ENCODE results near the gene FOXS1.
"Not testable (repeated sequence)": the region's sequence is repeated elsewhere in the genome, so short reads cannot be mapped to it uniquely, and the experiment has no call there.

FOXS1 gene

GRCh38 chr20:31831771-31832306, 13.6 kb downstream of the FOXS1 start:
- TF ChIP-seq CTCF (conservative IDR thresholded peaks at IDR 0.05; ENCODE audit: low read depth) = no peak
- H3K27ac ChIP-seq = no peak overlapping the region
- ChIA-PET CTCF (interaction anchor here (0.5 to 1.8 kb wide), 6 partner anchors 9 to 1078 kb away, joined by 4 to 12 read pairs (median 5); no protein-coding TSS in a partner anchor), POLR2A (ENCODE audit: low non-redundant PET) (no interaction called here)
- no peak for DNase-seq (ENCODE audit: low spot score)

DNA sequence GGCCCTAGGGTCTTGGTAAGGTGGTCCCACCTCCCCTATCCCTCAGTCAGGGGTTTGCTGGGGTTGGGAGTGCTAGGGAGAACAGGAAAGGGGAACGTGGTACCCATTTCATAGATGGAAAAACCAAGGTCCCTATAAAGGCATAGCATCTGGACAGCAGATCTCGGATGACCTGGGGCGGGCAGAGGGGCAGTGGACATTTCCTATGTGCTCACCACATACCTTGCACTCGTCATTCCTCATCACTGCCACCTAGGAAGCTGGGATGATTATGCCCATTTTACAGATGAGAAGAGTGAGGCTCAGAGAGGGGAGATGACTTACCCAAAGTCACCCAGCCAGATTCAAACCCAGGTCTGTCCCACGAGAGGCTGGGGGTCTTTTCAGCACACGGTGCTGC, 14.2 kb downstream of the FOXS1 start:
- no peak overlapping the region for H3K27ac ChIP-seq
- POLR2A ChIA-PET (ENCODE audit: low non-redundant PET) = no interaction called here
- no peak for TF ChIP-seq CTCF (conservative IDR thresholded peaks at IDR 0.05; ENCODE audit: low read depth)
- CTCF ChIA-PET = interaction anchor here (0.5 to 1.4 kb wide), 5 partner anchors 9 to 1078 kb away, joined by 3 to 7 read pairs (median 4); no protein-coding TSS in a partner anchor
- no peak for DNase-seq (ENCODE audit: low spot score)

- no peak overlapping the region for H3K27ac ChIP-seq
- ChIA-PET POLR2A (ENCODE audit: low non-redundant PET) (no interaction called here), CTCF (interaction anchor here (0.5 to 1.4 kb wide), 5 partner anchors 10 to 201 kb away, joined by 3 to 7 read pairs (median 4); no protein-coding TSS in a partner anchor)
- no peak for TF ChIP-seq CTCF (conservative IDR thresholded peaks at IDR 0.05; ENCODE audit: low read depth)
- no peak for DNase-seq (ENCODE audit: low spot score)
These were observed 14.9 kb downstream of the FOXS1 start for GRCh38 chr20:31830406-31830981.

DNA sequence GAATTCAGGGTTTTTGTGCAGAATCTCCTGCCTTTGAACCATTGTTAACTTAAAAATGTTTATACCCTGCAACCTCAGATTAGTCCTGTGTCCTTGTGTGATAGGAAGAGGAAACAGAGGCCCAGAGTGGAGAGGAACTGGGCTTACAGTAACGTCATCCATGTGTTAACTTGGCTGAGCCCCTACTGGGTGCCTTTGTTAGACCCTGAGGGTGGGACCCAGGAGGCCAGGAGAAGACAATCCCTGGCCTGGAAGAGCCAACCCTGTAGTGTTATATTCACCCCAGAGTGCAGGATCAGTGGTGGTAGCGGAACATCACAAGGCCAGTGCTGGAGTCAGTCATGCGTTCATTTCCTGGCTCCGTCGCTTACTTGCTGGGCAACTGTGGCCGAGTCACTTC, 15.7 kb downstream of the FOXS1 start:
- POLR2A ChIA-PET (ENCODE audit: low non-redundant PET) = no interaction called here
- CTCF ChIA-PET = interaction anchor here (0.9 to 1.2 kb wide), 2 partner anchors 17 to 201 kb away, joined by 4 read pairs; no protein-coding TSS in a partner anchor

GRCh38 chr20:31828016-31828415, 17.4 kb downstream of the FOXS1 start:
- POLR2A ChIA-PET (ENCODE audit: low non-redundant PET); DNase-seq (ENCODE audit: low spot score); H3K27ac ChIP-seq: not testable (repeated sequence)
- CTCF ChIA-PET = interaction anchor here (0.6 to 2.1 kb wide), 3 partner anchors 18 to 204 kb away, joined by 3 to 7 read pairs (median 3); no protein-coding TSS in a partner anchor

More for the DNA sequence above, 15.7 kb downstream of the FOXS1 start:
- no peak for DNase-seq (ENCODE audit: low spot score)
- TF ChIP-seq CTCF (conservative IDR thresholded peaks at IDR 0.05; ENCODE audit: low read depth) = no peak
- H3K27ac ChIP-seq = no peak overlapping the region

DNA sequence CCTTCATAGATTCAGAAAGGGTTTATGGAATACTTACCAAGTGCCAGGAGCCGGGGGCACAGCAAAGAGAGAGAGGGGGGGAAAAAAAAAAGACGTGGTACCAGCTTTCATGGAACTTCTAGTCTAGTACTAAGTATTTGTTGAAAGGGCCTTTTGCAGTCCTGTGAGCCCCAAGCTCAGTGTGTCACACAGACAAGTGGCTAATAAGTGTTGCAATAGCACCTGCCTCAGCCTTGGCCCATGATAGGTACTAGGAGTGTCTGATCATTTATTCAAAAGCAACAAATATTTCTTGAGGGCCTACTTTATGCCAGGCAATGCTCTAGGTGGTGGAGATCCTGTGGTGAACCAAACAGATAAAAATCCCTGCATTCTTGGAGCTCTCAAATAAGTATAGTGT, 18.3 kb downstream of the FOXS1 start:
- no peak for TF ChIP-seq CTCF (conservative IDR thresholded peaks at IDR 0.05; ENCODE audit: low read depth)
- no peak for DNase-seq (ENCODE audit: low spot score)
- ChIA-PET POLR2A (ENCODE audit: low non-redundant PET) (no interaction called here), CTCF (interaction anchor here (0.6 to 2.1 kb wide), 6 partner anchors 10 to 906 kb away, joined by 3 to 10 read pairs (median 4); no protein-coding TSS in a partner anchor)
- H3K27ac ChIP-seq = no peak overlapping the region

DNA sequence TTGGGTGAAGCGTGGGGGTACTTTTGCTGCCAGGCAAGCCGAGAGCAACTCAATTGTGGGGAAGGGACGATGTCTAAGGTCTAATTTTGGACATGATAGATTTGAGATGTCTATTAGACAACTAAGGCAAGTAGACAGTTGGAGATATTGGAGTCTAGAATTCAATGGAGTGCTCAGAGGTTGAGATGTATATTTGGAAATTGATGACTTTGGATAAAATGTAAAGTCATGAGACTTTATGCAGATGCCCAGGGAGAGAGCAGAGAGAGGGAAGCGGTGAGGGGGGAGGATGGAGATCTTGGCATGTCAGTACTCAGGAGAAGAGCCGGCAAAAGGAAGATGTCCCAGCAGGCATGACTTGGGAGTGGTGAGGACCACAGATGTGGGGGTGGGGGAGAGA, 19.3 kb downstream of the FOXS1 start:
- ChIA-PET POLR2A (ENCODE audit: low non-redundant PET) (no interaction called here), CTCF (interaction anchor here (1.5 to 2.1 kb wide), 2 partner anchors 12 to 206 kb away, joined by 5 to 7 read pairs; no protein-coding TSS in a partner anchor)
- no peak for TF ChIP-seq CTCF (conservative IDR thresholded peaks at IDR 0.05; ENCODE audit: low read depth)
- DNase-seq (ENCODE audit: low spot score) = no peak
- H3K27ac ChIP-seq = no peak overlapping the region

Data from RWPE1 (cell line).